GM20431 (cell line): ENCODE results near the gene CD79B.

Experiments used
- in situ Hi-C: fragments of 300-500 bp; cut with MseI, MboI; formaldehyde crosslinking; loops from one replicate; pipeline ENCODE4 v1.15.0; 2020; ENCODE audit warnings: low sequenced_read_pairs; ENCODE audit not compliant: unreplicated experiment

The CD79B gene

GRCh38 chr17:63955232-63955631, 23.1 kb upstream of the CD79B start:
- in situ Hi-C loops = no loop called here

DNA sequence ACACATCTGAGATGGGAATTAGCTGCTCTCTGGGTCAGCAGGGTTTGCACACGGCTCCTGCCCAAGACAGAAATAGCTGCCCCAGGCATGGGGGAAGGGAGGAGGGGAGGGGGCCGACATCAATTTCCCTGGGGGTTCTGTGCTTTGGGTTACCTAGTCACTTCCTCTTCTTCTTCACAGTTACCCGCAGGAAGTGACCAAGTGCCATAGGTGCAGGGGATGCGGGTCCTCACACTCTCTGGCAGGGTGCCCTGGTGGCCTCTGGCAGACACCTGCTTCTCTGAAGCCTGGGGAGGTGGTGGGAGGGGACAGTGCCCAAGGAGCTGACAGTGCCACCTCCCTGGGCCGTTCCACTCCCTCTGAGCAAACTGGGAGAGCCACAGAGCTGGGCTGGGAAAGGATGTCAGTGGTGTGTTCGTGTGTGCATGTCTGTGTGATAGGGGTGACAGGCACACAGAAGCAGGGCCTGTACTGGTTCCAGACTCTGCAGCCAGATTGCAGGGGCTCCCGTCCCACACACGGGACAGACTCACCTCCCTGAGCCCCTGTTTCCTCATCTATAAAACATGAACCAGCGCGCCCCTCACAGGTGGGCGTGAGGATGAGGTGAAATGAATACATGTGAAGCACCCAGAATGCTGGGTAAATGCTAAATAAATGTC, 22.4 kb upstream of the CD79B start:
- in situ Hi-C loops = no loop called here

DNA sequence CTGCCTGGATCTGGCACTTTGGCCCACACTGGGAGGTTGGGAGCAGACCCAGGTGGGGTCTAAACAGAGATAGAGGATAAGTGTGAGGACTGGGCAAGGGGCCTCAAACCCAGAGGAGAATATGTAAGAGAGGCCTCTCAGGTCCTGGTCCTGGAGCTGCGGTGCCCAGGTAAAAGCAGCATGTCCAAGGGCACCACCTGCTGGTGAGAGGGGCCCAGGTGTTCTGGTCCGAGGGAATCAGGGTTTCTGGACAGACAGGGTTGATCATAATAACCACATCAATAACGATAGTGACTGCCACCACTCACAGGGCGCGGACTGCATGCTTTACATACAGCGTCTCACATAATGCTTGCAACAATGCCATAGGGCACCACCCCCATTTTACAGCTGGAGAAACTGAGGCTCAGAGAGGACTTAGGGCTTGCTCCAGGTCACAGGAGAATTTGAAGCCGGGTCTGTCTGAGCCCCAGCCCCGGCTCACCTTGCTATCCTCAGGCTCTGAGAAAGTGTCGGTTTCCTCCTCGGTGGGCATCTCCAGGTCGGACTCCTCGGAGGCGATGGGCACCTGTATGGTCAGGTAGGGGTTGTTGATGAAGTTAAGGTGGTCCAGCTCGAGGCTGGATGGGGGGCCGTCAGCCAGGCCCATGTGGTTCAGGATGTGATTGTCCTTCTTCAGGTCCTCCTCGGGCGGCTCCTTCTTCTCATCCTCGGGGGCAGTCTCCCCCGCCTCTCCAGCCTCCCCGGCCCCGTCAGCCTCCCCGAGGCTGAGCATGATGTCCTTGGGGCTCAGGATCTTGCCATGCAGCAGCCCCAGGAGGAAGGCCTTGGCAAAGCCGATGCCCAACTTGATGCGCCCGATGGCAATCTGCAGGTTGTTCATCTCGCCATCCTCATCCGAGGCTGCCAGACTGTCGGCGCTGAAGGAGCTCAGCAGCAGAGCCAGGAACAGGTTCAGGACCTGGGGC, 19.1 kb upstream of the CD79B start:
- in situ Hi-C loops = no loop called here

- in situ Hi-C loops = no loop called here
Observed at GRCh38 chr17:63949576-63950250, 17.6 kb upstream of the CD79B start.

GRCh38 chr17:63948521-63948920, 16.4 kb upstream of the CD79B start:
- in situ Hi-C loops = no loop called here

- in situ Hi-C loops = no loop called here
Observed at GRCh38 chr17:63947711-63948330, 15.7 kb upstream of the CD79B start.

DNA sequence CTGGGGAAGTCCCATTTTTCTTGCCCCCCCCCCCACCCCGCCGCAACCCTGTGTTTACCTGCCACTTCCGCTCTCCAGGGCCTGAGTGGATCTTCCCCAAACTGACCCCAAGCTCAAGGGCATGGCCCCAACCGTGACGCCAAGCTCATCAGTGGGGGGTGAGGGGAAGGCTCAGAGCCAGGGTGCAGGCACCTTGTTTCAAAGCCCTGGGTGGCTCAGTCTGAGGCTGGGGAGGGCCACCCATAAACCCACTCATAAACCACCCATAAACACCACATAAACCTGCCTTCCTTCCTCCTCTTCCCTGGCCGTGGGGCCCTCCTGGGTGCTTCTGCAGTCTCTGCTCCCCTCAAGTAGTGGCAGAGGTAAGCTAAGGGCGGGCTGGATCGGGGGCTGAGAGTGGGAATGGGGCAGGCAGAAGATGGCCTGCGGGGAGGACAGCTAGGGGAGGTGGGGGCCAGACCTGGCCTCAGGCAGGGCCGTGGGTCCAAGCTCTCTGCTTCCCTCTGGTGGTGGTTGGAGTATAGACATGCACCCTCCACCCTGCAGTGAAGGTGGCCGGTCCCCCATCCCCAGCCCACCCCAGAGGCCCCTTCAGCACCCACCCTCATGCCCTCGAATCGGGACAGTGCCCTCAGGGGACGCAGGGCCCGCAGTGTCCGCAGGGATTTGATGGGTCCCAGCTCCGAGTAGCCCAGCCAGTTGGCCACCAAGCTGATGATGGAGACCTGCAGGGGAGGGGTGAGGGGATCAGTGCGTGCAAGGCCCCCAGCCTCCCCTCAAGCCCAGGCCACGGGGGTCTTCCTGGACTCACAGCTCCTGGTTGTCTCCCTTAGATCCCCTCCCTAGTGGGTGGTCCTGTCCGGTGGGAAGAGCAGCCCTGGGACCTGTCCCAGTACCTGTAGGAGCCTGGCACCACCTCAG, 14.6 kb upstream of the CD79B start:
- in situ Hi-C loops = no loop called here

GRCh38 chr17:63945784-63946439, 13.8 kb upstream of the CD79B start:
- in situ Hi-C loops = no loop called here

GRCh38 chr17:63944736-63945499, 12.8 kb upstream of the CD79B start:
- in situ Hi-C loops = no loop called here

DNA sequence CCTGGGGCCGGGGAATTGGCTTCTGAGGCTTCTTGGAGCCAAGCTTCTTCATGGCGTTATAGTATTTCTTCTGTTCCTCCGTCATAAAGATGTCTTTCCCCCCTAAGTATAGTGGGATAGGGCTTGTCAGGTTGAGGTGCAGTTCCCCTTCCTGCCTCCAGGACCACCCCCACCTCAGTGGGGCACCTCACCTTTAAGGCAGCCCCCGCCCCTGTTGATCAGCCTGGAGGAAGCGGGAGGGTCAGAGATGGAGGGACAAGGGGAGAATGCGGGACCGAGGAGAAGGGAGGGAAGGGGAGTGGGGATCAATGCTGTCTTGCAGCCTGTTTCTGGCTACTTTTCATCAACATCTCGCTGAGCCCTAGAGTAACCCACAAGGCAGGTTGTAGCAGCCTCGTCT, 11.6 kb upstream of the CD79B start:
- in situ Hi-C loops = no loop called here

DNA sequence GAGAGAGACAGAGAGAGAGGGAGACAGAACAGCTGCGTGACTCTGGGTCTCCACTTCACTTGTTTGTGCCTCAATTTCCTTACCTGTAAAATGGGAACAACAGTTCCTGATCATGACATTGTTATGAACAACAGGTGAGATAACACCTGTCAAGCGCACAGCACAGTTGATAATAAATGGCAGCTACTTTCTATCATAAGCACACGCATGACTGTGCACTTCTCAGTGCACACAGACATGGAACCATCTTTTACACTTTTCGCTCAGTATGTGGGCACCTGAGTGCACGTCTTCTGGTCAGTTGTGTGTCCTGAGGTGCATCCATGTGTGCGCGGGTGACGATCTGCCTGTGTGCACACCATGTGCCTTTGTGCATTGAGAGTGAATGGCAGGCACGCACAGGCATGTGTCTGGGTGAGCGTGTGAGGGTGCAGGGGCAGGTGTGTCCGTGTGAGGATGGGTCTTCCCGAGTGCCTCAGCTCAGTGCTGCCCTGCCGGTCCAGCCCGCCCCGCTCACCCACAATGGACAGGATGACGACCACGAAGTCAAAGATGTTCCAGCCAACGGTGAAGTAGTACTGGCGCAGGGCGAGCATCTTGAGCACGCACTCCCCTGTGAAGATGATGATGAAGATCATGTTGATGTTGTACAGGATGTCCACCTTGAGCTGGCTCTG, 10.3 kb upstream of the CD79B start:
- in situ Hi-C loops = no loop called here

DNA sequence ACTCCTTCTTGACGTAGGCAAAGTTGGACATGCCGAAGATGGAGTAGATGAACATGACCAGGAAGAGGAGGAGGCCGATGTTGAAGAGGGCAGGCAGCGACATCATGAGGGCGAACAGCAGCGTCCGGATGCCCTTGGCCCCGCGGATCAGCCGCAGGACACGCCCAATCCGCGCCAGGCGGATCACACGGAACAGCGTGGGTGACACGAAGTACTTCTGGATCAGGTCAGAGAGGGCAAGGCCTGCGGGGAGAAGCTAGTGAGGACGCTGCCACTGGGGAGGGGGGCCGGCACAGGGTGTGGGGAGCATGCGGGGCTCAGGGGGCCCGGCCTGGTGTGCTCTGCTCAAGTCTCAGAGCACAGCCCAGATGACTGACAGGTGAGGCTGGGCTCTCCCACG, 9.6 kb upstream of the CD79B start:
- in situ Hi-C loops = no loop called here

DNA sequence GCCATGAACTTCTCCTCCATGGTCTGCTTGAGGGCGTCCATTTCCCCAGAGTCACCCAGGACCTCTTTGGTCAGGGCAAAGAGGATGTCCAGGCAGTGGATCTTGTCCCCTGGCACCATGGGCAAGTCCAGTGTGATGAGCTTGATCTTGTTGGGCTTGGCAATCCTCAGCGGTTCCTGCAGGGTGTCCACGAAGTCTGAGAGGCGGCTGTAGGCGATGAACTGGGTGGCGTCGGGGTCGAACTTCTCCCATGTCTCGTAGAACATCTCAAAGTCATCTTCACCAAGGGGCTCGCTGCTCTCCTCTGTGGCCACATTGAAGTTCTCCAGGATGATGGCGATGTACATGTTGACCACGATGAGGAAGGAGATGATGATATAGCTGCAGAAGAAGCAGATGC, 9.0 kb upstream of the CD79B start:
- in situ Hi-C loops = no loop called here

- in situ Hi-C loops = no loop called here
Observed at GRCh38 chr17:63940584-63940983, 8.5 kb upstream of the CD79B start.

DNA sequence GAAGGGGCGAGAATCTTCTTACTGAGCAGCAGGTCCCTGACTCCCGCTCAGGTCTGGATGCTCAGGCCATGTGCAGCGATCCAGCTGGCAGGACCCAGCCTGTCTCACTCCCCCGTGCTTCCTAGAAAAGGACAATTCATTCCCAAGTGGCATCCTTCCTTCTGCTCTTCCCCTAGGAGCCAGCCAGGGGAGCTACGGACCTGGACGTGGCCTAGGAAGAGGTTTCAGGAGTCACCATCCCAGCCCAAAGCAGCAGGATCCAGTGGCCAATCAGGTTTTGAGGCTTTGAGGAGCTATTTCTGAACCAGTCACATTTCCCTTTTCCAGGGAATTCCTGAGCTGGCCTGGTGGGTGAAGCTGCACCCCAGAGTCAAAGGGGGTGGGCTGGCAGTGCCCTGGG, 7.8 kb upstream of the CD79B start:
- in situ Hi-C loops = no loop called here

DNA sequence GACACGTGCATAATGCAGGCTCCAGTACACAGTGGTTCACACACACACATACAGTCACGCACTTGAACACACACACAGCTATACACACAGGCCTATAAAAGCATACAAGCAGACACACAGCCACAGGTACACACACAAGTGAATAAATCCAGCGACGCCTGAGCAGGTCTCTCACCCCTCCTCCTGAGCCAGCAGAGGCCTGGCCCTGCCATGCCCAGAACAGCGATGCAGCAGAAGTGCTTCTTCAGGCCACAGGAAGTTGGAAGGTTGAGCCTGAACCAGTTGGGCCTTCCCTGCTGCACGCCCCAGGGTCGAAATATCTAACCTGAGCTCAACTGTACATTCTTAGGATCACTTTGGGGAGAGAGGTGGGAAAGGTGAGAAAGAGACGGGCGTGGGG, 7.3 kb upstream of the CD79B start:
- in situ Hi-C loops = no loop called here

DNA sequence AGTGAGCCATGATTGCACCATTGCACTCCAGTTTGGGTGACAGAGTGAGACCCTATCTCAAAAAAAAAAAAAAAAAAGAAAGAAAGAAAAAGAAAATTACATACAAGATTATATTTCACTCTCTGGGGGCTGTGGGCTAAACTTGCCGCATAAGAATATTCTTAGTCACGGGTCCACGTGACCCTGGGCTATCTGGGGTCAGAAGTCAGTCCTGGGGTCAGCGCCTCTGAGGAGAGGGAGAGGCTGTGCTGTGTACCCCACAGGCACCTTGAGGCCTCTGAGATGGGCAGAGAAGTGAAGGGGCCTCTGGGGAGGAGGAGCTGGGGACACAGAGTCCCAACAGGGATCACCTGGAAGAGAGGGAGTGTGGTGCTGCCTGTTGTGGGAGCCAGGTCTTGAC, 5.8 kb upstream of the CD79B start:
- in situ Hi-C loops = no loop called here

DNA sequence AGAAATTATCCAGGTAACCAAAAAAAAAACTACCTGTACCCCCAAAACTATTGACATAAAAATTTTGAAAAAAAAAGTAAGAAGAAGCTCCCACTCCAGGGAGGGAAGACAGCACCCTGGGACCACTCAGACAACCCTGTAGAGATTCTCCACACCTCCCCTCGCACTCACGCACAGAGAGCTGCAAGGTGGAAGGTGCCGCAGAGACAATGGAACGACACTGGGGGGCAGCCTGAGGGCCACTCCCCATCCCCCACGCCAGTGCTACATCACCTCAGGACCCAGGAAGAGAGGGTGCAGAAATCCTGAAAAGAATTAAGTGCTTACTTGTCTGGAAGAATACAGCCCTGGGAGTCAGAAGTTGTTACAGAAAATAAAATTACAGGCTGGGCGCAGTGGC, 5.2 kb upstream of the CD79B start:
- in situ Hi-C loops = no loop called here
